ENCODE results near the gene NFATC1.
"Not testable (repeated sequence)": the region's sequence is repeated elsewhere in the genome, so short reads cannot be mapped to it uniquely, and the experiment has no call there.

Gene NFATC1

DNA sequence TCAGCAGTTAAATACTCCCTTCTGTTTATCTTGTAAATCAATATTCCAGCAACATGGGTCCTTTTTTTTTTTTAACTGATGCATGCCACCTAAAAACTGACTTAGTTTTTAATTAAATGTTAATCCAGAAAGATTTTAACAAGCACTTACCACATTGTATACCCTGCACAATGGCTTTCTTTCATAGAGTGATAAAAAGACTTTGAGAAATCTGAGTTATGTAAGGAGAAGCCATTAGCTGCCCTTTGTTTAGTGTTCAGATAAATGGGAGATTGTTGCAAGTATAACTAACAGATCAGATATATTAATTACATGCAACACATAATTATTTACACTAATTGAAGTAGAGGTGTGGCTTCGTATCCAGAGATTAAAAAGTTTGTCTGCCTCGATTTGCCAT lies 22.7 kb upstream of the NFATC1 start:
- CTCF ChIA-PET, result interaction anchor here (1.0 to 13.3 kb wide), 3 partner anchors 8 to 272 kb away, joined by 3 to 200 read pairs (median 11); no protein-coding TSS in a partner anchor

DNA sequence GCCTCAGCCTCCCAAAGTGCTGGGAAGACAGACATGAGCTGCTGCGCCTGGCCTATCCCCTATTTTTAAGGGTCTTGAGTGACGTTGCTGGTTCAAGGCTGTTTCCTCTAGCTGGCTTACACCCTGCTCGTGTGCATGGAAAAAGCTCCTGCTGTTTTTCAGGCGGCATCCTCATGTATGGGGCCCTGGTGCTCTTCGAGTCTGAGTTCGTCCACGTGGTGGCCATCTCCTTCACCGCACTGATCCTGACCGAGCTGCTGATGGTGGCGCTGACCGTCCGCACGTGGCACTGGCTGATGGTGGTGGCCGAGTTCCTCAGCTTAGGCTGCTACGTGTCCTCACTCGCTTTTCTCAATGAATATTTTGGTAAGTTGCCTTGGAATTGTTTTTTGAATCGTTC lies 22.0 kb upstream of the NFATC1 start:
- no peak overlapping the region for H3K4me3 ChIP-seq (ENCODE audit: low read depth, low read length)
- DNase-seq (ENCODE audit: low read depth, low spot score), result no peak
- ChIA-PET CTCF (interaction anchor here (1.0 to 13.3 kb wide), 2 partner anchors 10 to 271 kb away, joined by 3 to 200 read pairs; no protein-coding TSS in a partner anchor), POLR2A (no interaction called here)
- TF ChIP-seq, protein P1, sequence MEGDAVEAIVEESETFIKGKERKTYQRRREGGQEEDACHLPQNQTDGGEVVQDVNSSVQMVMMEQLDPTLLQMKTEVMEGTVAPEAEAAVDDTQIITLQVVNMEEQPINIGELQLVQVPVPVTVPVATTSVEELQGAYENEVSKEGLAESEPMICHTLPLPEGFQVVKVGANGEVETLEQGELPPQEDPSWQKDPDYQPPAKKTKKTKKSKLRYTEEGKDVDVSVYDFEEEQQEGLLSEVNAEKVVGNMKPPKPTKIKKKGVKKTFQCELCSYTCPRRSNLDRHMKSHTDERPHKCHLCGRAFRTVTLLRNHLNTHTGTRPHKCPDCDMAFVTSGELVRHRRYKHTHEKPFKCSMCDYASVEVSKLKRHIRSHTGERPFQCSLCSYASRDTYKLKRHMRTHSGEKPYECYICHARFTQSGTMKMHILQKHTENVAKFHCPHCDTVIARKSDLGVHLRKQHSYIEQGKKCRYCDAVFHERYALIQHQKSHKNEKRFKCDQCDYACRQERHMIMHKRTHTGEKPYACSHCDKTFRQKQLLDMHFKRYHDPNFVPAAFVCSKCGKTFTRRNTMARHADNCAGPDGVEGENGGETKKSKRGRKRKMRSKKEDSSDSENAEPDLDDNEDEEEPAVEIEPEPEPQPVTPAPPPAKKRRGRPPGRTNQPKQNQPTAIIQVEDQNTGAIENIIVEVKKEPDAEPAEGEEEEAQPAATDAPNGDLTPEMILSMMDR (IDR thresholded peaks at IDR 0.05; ENCODE audit: insufficient read depth, low read length, missing control alignments), result no peak

More for the DNA sequence above, 22.7 kb upstream of the NFATC1 start:
- POLR2A ChIA-PET, result no interaction called here
- no peak for DNase-seq (ENCODE audit: low read depth, low spot score)
- H3K4me3 ChIP-seq (ENCODE audit: low read depth, low read length), result no peak overlapping the region
- TF ChIP-seq, protein P1 (IDR thresholded peaks at IDR 0.05; ENCODE audit: insufficient read depth, low read length, missing control alignments), result no peak

DNA sequence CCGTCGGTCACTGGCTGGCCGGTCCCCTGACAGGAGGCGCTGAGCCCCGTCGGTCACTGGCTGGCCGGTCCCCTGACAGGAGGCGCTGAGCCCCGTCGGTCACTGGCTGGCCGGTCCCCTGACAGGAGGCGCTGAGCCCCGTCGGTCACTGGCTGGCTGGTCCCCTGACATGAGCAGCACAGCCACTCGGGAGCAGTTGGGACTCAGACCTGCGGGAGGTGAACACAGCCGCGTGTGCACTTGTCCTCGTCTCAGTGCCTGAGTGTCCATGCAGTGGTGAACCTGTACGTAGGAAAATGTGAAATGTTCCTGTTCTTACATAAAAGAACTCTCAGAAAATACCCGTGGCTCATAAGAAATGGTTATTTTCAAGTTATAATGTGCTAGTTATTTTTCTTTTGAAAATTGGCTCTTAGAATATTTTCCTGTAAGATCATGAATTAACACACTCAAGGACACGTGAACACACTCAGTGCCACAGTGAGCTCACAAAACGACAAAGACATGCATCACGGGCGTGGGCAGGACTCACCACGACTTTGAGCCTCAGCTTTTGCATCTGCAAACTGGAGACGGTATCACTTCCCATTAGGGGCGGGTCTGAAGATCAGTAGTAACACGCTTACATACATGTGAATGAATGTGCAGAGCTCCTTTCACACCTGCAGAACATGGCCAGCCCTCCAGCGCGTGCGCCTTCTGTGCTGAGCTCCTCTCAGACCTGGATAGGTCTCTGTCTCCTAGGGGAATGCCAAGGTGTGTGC lies 21.1 kb upstream of the NFATC1 start:
- POLR2A ChIA-PET, result no interaction called here
- DNase-seq (ENCODE audit: low read depth, low spot score), result no peak
- no peak overlapping the region for H3K4me3 ChIP-seq (ENCODE audit: low read depth, low read length)
- TF ChIP-seq, protein P1 (IDR thresholded peaks at IDR 0.05; ENCODE audit: insufficient read depth, low read length, missing control alignments), result no peak
- CTCF ChIA-PET, result interaction anchor here (7.1 to 13.3 kb wide), 4 partner anchors 15 to 271 kb away, joined by 51 to 294 read pairs (median 135); no protein-coding TSS in a partner anchor

DNA sequence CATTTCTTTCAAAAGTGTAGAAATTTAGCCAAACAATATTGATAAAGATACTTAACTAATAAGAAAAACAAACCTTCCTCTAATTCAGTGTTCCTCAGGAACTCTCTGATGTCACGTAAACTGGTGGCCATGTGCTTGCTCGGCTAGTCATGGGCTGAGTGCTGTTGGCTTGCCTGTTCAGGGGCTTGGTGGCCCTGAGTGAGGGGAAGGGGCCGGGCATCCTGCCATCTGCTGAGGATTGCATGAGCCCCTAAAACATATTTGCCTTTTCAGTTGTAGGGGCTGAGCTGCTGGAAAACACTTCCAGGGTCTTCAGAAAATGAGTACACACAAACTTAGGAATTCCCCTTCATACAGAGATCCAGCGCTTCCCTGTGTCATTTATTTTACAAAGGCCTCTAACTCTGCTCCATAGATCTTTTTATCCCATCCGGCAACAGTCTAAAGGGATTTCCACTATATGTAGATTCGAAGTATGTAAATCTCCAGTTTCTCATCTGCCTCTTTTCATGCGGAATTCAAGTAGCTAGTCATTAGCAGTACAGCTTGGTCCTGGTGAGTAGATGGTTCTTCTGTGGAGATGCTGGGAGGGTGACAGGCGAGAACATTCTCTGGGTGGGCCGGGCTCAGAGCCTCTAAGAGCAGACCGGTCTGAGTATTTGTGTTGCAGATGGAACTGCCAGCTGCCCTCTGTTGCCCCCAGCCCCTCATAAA lies 20.1 kb upstream of the NFATC1 start:
- TF ChIP-seq, protein P1 (IDR thresholded peaks at IDR 0.05; ENCODE audit: insufficient read depth, low read length, missing control alignments), result no peak

DNA sequence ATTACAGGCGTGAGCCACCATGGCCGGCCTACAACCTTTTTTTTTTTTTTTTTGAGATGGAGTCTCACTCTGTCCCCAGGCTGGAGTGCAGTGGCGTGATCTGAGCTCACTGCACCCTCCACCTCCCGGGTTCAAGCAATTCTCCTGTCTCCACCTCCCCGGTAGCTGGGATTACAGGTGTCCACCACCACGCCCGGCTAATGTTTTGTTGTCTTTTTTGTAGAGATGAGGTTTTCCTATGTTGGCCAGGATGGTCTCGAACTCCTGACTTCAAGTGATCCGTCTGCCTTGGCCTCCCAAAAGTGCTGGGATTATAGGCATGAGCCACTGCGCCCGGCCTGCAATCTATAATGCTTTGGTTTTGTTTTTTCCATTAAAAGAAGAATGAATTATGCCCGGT lies 19.1 kb upstream of the NFATC1 start:
- DNase-seq (ENCODE audit: low read depth, low spot score); POLR2A ChIA-PET; H3K4me3 ChIP-seq (ENCODE audit: low read depth, low read length): not testable (repeated sequence)
- CTCF ChIA-PET, result interaction anchor here (7.1 to 13.3 kb wide), 4 partner anchors 13 to 268 kb away, joined by 51 to 294 read pairs (median 135); no protein-coding TSS in a partner anchor

More for the DNA sequence above, 20.1 kb upstream of the NFATC1 start:
- POLR2A ChIA-PET, result no interaction called here
- CTCF ChIA-PET, result interaction anchor here (0.7 to 13.3 kb wide), 6 partner anchors 14 to 270 kb away, joined by 3 to 294 read pairs (median 60); no protein-coding TSS in a partner anchor
- DNase-seq (ENCODE audit: low read depth, low spot score), result no peak
- no peak overlapping the region for H3K4me3 ChIP-seq (ENCODE audit: low read depth, low read length)

DNA sequence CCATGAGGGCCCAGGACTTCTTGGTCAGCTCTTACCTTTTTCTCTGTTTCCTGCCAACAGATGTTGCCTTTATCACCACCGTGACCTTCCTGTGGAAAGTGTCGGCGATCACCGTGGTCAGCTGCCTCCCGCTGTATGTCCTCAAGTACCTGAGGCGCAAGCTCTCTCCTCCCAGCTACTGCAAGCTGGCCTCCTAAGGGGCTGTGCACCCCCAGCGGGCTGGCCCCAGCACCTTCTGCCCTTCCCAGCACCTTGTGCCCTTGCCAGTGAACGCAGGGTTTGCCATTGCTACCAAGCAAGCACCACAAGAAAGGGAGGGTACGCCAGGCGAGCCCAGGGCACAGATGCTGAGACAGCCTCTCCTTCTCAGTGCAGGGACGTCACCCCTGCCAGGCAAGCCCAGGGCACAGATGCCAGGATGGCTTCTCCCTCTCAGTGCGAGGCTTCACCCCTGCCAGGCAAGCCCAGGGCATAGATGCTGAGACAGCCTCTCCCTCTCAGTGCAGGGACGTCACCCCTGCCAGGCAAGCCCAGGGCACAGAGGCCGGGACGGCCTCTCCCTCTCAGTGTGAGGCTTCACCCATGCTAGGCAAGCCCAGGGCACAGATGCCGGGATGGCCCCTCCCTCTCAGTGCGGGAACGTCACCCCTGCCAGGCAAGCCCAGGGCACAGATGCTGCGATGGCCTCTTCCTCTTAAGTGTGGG lies 18.4 kb upstream of the NFATC1 start:
- ChIA-PET CTCF (interaction anchor here (1.3 to 13.3 kb wide), 11 partner anchors 9 to 268 kb away, joined by 4 to 294 read pairs (median 32); no protein-coding TSS in a partner anchor), POLR2A (no interaction called here)
- no peak for DNase-seq (ENCODE audit: low read depth, low spot score)

More for the DNA sequence above, 18.4 kb upstream of the NFATC1 start:
- H3K4me3 ChIP-seq (ENCODE audit: low read depth, low read length), result no peak overlapping the region
- TF ChIP-seq, protein P1 (IDR thresholded peaks at IDR 0.05; ENCODE audit: insufficient read depth, low read length, missing control alignments), result no peak

Data from AG04449 (cell line).